Measurements from ENCODE around the gene ACOT11.
A peak's percentile ranks its signal among the peaks of the same experiment; 100 is the strongest.

The ACOT11 gene

GRCh38 chr1:54593571-54594160, 45.6 kb downstream of the ACOT11 start:
- DNase-seq: no peak

DNA sequence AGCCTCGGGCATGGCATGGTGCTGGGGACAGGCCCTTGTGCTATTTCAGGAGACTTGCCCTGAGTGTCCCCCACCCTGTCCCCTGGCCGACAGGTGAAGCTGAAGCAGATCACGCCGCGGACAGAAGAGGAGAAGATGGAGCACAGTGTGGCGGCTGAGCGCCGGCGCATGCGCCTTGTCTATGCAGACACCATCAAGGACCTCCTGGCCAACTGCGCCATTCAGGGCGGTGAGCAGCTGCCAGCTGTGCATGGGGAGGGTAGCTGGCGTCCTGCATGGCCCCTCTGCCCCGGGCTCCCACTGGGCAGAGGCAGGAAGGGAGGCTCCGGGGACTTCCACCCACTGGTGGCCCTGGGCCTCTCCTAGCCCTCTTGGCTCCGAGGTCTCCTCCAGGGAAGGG, 46.4 kb downstream of the ACOT11 start:
- no peak for DNase-seq

- DNase-seq: no peak
These were observed 48.0 kb downstream of the ACOT11 start for GRCh38 chr1:54595956-54596498.

GRCh38 chr1:54596756-54597155, 48.7 kb downstream of the ACOT11 start:
- DNase-seq: no peak

DNA sequence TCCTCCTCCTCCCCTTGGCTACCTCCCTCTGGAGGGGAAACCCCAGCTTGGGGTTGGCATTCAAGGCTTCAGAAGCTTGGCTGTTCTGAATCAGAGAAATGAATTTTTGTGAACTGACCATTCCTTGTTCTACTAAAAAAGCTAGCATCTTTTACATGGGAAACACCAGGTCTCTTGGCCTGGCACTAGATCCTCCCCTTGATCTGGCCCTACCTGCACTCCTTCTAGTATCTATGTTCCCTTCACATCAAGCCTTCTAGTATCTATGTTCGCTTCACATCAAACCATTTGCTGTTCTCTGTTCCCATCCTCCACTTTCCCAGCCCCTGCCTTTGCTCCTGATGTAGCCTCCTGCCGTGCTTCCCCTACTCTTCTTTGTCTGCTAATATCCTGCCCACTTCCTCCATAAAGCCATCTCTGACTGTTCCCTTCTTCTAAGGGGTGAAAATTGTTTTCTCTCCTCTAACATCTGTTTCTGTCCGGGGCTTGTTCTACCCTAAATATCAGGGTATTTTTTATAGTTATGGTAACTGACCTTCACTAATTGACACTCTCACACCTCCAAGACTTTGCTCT, 49.5 kb downstream of the ACOT11 start:
- DNase-seq: no peak

DNA sequence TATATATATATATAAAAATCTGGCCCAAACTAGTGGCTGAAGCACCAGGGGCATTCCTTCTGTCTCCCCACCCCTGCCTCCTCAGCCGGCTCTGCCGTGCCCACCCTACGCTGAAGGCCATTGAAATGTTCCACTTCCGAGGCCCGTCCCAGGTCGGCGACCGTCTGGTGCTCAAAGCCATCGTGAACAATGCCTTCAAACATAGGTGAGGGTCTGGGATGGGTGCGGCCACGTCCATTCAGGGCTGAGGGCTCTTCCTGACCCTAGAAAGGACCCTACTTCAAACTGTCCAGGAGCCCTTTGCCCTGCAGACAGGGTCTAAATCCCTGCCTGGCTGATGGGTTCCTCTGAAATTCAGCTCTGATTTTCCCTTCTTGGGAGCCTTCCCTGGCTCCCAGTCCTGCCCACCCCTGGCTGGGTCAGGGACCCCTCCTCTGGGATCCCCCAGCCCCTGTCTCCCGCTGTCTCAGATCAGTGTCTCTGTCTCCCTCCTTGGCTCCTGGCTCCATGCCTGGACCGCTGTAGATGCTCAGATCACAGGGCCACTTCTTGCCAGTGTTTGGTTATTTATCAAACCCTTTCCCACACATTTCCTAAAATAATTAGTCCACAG, 51.3 kb downstream of the ACOT11 start:
- DNase-seq: no peak

GRCh38 chr1:54600947-54601721, 53.1 kb downstream of the ACOT11 start:
- no peak for DNase-seq

DNA sequence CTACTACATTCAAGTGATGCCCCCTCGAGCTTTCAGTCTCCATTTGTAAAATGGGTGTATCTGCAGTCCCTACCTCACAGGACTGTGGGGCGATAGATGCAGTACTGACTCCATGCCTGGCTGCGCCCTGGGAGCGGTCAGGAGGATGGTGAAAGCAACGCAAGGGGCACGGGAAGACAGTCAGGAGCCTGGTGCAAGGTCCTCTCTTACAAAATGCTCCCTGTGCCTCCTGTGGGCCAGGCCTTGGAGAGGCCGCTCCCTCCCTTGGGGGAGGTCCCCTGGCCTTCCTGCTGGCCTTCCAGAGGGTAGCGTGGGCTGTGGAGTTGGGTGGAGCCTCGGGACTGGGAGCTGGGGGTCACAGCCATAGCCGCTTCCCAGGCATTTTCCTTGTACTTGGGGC, 53.7 kb downstream of the ACOT11 start:
- DNase-seq: no peak

DNA sequence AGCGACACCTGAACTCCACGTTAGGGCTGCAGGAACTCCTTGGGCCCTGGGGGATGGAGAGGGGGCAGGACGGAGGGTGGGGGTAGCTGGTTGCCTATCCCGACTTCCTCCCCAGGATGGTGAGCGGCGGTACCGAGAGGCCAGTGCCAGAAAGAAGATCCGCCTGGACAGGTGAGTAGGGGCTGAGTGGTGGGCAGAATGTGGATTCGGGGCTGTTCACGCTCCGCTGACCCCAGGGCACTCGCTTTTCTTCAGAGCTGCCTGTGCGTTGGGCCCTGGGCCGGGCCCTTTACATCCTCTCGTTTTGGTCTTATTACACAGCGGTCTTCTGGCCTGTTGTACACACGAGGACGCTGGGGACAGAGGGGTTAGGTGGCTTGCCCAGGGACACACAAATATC, 54.5 kb downstream of the ACOT11 start:
- DNase-seq: no peak

GRCh38 chr1:54603241-54603640, 55.2 kb downstream of the ACOT11 start:
- no peak for DNase-seq

- DNase-seq: no peak
These were observed 56.0 kb downstream of the ACOT11 start for GRCh38 chr1:54604051-54604450.

DNA sequence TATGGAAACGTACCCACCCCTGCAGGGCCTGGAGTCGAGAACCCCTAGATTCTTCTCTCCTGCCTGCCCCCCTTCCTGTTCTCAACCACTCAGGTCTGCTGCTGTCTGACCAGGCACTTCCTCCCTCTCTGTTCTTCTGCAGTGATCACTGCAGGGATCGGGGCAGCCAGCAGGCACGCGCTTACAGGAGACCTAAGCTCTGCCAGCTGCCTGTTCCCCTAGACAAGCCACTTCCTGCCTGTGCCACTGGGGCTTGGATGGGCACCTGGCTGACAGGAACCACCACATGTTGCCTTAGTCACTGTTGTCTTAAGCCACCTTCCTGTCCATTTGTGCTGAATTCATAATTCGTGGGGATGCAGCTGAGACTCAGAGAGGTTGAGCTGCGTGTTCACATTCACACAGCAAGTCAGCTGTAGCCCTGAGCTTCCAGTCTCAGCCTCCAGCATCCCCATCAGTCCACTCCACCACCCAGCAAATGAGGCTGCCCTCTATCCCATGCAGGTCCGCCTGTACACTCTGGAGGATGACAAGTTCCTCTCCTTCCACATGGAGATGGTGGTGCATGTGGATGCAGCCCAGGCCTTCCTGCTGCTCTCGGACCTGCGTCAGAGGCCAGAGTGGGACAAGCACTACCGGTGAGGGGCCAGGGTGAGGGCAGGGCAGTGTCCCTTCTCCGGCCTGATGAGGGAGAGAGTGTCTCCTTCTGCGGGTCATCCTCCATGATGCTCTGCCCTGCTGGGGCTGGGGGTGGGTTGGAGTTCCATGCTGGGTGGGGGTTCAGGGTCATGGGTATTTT, 56.7 kb downstream of the ACOT11 start:
- peak in 2 of 4 experiments; percentile 16 to 21 for DNase-seq

DNA sequence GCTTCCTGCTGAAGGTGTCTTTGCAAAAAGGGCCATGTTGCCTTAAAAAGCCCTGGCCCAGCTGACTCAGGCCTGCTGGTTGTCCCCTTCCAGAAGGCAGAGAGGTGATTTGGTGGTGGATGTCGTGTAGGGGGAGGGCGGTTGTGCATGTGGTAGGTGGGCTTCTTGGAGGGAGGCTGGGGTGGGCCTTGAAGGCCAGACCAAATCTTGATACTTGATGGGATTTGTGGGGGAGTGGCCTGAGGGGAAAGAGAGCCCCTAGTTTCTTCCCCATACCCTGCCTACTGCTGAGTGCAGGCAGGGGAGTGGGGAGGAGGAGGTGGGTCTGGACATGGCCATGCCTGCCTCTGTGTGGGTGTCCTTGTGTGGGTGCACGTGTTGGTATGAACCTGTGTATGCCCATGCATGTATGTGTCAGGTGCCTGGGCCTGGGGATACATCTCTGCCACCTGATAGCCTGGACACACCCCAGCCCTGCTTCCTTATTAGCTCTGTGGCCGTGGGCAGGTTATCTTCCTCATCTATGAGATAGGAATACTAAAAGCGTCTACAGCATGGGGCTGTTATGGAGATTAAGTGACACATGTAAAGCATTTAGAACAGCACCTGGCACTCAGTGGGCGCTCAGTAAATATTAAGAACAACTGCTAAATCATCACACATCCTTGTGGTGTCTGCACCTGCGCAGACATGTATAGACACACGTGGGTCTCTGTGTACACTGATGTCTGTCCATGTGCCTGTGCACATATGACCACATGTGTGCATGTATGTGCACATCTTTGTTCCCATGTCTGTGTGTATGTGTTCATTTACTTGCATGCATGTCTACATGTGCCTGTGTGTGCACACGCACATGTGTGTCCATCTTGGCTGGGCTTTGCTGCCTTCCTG, 58.3 kb downstream of the ACOT11 start:
- no peak for DNase-seq

DNA sequence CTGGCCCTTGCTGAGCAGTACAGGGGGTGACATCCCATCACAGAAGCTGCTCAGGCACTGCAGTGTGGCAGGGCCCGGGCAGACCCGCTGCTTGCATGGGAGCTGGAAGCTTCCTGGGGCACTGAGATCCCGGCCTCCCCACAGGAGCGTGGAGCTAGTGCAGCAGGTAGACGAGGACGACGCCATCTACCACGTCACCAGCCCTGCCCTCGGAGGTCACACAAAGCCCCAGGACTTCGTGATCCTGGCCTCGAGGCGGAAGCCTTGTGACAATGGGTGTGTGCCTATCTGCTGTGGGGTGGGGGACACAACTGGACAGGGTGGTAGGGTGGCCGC, 58.9 kb downstream of the ACOT11 start:
- DNase-seq: no peak

DNA sequence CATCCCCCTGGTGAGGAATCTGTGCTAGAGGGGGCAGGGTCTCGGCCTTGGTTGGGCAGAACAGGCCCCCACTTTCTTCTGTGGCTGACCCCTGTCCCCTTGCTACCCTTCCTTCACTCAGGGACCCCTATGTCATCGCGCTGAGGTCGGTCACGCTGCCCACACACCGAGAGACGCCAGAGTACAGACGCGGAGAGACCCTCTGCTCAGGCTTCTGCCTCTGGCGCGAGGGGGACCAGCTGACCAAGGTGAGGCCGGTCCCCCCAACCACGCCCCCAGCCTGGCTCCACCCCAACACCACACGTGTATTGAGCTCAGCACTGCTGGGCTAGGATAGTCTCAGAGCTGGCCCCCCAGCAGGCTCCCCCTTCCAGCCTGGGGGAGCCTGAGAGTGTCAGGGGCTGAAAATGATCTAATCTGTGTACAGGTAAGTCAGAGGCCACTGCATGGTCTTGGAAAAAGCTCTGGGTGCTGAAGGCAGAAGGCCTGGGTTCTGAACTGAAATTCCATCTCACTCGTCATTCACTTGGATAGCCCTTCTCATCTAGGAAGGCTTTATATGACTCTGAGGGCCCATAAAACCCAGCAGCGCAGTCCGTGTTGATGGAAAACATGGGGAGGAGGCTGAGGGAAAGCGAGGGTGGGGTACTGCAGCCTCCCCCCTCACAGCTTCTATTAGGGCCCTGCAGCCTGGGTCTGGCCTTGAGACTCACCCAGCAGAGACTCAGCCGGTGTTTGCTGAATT, 60.0 kb downstream of the ACOT11 start:
- no peak for DNase-seq

DNA sequence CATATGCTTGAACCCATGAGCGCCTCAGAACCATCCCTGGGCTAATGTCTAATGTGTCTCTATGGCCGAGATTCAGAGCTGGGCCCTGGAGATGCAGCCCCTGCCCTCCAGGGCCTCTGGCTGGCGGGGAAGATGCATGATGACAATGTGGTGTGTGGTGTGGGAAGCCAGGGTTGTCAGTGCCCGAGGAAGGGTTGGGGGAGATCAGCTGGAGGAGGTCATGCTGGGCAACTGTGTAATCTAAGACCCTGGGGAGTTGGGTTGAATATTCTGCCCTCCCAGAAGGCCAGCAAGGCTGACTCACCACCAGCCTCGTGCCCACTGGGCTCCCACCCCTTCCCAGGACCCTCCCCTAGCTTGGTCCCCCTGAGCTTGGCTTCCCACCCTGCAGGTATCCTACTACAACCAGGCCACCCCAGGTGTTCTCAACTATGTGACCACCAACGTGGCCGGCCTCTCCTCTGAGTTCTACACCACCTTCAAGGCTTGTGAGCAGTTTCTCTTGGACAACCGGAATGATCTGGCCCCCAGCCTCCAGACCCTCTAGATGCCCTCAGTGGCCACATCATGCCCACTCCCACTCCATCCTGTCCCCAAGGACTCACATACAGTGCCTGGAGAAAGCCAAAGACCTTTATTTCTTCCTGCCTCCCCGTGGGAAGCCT, 60.7 kb downstream of the ACOT11 start:
- no peak for DNase-seq

DNA sequence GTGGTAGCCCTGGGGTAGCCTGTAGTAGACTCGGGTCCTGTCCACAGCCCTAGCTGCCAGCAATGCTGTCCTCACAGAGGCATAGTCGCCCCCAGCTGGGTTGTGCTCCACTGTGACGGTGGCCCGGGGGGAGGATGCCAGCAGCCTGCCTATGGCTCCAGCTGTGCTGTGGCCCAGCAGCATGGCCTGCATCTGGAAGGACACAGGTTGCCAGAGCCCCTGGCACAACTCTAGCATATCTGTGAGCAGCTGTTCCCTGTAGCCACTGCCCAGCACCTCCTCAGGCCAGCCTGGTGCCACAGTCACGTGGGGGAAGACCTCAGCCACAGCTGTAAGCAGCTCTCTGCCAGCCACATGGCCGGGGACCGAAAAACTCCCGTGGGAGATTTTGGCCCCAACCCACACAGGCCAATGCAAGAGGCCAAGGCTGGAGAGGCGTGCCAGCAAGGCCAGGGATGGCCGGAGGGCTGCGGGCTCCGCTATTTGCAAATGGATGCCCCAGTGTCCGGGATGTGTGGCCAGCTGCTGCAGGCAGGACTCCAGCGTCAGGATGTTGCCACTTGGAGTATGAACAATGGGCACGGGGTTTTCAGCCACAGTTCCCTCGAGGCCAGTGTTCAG, 61.4 kb downstream of the ACOT11 start:
- DNase-seq: no peak

DNA sequence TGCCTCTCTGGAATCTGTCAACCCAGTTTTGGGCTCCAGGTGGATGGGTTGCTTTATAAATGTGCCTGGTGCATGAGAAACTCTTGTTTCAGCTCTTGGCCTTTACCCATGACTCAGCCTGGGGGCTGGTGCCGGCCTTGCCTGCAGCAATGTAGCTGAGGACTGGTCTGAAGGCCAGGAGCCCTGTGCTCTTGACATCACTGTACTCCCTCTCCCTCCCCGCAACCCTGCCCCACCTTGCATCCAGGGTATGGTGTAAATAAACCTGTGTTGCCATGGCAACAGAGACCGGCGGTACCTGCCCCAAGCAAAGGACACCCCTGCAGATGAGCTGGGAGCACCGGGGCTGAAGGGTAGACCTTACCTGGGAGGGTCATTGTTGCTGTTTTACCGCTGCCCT, 62.0 kb downstream of the ACOT11 start:
- DNase-seq: no peak

- DNase-seq: no peak
These were observed 62.9 kb downstream of the ACOT11 start for GRCh38 chr1:54610601-54611580.

Measured in activated naive CD4-positive, alpha-beta T cell (primary cell).